Renal cortical epithelial cell (primary cell): ENCODE results near the gene ERBB4. TPM values are rescaled to one million over a fixed set of nuclear protein-coding genes. Genes with fewer than 3 reads are reported as not detected.
A peak's percentile ranks its signal among the peaks of the same experiment; 100 is the strongest.

ENCODE experiments used
- DNase-seq: peaks from one replicate; pipeline ENCODE4 v3.0.0-alpha.2; 2011; ENCODE audit warnings: low read depth
- total RNA-seq: library from RNA; depleted of rRNA; stranded (reverse); fragments of >200 nt; gene quantifications from 2 replicates; pipeline ENCODE4 v1.2.3, GENCODE V29; 2014

Gene ERBB4
- total RNA-seq, 1 donor from 2014 or later: 40.7 TPM

DNA sequence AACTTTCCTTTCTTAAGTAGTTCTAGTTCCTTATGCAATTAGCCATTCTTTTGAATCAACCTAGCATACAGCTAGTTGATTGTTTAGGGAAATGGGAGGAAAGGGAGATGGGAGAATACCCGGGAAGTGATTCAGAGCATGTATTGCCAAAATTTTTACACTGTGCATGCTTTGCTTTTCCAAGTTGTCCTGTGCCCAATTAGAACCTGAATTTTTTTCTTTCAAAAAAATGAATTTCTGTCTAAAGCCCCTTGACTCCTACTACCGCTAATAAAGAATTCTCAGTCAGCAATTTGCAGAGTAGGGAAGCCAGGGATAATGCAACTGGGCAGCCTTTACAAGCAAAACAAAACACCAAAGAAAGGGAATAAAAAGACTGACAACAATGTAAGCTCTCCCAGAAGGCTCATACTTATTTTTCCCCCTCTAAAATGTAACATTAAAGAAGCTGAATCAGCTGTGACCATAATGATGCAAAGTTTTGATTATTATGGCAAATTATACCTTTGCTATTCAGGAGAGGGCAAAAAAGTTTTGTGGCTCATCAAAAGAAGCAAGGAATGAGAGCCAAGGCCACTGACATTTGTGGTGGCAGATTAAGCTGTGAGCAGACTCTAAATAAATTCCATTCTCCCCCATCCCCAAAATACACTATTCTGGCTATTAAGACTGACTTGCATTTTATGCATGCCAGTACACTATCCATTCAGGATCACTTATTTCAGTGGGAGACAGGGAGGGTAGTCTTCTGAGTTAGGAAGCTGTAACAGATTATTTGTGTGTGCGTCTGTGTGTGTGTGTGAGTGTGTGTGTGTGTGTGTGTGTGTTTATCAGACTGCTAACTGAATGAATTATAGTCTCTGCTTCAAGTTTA, 174.3 kb downstream of the ERBB4 start:
- DNase-seq: peak; percentile 66

DNA sequence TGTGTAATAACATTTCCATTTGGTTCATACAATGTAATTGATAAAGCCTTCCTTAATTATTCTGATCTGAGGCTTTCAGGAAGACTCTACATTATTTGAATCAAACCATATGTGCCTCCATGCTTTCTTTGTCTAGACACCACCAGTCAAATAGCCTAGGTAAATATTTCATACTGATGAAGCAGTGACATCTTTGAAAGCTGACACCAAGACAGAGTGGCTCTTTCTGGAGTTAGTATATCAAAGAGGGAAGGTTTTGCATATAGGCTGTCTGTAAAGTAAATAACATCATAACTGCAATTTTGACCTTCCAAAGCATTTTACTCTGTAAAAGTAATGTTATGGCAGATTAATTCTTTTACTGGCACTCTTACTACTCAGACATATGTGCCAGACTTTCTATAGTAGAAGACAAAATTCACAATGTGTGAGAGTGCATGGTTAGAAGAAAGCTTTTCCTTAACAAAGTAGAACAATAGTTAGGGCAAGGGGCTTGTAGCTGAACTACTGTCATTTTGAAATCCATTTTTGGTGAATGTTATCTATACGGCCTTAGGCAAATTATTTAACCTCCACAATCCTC, 177.3 kb downstream of the ERBB4 start:
- DNase-seq: no peak

DNA sequence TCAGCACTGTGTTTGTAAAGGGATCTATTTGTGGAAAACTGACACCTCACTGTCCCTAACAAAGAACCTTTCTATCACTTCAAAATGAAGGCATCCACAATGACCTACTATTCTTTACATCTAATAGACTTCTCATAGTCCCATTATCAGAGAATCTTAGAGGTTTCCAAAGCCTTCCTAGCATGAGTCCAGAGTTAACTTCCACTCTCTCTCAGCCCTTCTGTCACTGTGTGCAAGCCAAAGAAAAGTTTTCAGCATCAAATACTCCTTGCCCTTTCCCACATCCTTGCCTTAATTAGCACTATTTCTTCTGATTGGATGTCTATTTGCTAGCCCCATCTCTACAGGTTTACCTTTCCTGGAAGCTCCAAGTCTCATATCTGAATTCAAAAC, 178.5 kb downstream of the ERBB4 start:
- no peak for DNase-seq

DNA sequence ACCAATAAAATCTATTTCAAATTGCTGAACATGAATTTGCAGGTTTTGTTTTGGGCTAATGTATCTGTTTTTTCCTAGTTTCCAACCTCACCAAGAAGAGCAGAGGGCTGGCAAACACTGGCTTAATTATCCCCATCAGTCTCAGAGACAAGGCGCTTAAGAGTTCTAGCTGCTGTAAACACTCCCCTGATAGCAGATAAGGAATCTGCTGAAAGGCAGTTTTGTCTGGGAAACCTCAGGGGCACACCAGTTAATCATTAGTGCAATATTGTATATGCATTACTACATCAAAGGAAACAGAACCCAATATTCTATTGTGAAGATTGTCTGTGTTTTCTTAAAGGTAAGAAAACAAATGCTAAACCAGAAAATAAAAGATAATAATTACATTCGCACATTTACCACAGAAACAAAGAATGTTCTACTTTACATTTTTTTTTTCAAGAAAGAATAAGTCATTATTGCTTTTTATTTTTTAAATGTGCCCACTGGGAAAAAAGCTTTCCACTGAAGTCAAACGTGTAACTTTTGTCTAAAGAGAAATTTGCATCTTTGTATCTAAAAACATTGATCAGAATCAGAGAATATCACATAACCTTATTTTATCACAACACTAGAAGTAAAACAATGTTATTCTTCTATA, 179.1 kb downstream of the ERBB4 start:
- no peak for DNase-seq

DNA sequence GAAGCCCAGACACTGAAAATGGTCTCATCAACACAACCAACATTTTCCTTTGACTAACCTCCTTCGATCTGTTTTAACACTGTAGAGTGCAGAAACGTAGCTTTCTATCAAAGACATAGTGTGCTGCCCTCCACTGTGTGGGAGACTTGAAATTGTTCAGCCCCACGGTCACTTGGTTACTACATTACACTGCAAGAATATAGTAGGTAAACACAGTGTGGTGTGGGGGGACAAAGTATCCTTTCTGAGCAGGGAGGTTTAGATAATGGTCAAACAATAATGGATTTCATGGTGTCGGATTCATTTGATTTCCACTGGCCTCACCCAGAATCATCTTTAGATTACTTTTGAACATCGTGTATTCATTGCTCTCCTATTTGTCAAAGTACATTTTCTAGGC, 181.0 kb downstream of the ERBB4 start:
- no peak for DNase-seq

DNA sequence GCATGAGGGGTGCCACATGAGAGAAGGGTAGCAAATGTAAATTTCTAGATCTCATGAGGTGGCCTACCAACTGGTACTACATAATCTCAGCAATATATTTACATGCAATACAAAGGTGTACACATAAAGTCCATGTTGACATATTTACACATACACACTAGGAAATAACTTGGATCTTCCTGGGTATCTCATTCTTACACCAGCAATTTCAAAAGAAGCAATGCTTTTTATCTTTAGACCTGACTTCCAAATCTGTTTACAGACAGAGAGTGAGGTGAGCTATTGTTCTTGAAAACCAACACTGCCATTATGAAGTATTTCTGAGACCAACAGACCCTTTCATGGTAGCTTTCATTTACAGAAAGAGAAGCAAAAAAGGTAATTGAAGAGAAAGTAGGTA, 184.2 kb downstream of the ERBB4 start:
- DNase-seq: no peak

DNA sequence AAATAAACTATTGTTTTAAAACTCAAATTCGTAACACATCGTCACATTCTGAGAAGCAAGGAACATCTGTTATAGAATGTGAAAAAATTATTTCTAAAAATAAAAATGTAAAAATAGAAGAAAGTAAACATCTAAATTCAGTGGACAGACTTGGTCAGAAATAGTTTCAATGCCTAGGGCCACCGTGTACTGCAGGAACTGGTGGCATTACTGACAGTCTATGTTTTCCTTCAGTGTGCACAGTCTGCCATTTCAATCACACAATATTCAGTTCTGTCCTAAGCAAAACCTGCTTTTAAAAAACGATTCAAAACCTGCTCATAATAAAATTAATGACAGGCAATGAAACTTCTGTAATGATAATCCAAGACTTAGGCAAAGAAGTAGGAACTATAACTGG, 190.1 kb downstream of the ERBB4 start:
- no peak for DNase-seq

DNA sequence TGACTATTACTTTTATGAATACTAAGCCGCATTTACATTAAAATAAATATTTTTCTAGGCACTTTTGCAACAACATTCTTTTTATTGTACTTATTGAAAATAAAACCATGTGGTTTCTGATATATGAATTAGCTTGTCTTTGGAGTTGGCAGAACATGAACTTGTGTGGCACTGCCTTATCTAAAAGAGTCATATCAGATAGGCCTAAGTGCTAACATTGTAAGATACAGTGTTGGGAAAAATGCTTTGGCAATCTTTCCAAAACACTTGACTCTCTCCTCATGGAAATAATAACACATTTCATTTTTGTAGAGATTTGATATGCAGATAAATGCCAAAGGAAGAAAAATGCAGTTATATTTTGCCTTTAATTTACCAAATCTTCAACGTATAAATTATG, 191.7 kb downstream of the ERBB4 start:
- no peak for DNase-seq

DNA sequence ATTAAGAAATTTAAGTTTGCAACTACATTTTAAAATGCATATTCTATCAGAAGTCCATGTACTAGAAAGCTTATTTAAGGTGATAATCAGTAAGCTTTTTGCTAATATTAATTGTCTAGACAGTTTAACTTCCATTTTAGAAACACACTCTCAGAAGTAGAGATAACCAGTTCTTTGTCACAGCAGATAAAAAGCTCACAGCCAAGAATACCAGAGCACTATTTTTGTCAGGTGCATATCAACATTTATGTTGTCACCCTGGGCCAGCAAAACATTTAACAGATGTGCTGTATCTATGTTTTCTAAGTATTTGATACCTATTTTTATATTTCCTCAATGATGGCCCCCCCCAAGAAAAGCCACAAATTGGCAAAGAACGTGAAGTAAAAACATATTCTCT, 192.6 kb downstream of the ERBB4 start:
- no peak for DNase-seq

DNA sequence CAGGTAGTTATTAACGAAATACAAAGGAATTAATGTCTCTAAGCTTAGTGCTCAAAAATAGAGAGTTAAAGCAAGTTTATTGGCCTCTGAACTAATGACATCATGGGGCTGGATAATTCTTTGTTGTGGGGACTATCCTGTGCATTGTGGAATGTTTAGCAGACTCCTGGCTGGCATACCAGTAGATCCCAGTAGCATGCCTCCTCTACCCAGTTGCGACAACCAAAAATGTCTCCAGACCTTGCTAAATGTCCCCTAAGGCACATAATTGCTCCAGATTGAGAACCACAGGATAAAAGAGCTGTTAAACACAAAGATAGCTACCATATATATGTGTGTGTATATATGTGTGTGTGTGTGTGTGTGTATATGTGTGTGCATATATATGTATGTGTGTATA, 194.5 kb downstream of the ERBB4 start:
- DNase-seq: no peak

DNA sequence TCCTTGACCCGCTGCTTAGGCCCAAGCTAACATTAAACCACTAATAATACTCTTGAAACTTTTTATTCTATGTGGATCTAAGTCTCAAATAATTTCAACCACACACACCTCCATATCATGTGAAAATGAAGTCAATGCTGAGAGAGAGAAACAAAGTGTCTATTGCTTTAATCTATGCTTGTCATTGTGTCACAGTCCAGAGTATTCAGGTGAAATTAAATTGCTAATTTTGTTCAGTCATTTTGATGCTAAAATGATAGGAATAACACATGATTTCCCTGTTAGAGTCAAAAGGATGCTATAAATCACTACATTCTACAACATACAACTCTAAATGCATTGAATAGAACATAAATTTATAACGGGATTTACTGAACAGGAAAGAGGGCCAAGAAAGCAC, 195.4 kb downstream of the ERBB4 start:
- no peak for DNase-seq

DNA sequence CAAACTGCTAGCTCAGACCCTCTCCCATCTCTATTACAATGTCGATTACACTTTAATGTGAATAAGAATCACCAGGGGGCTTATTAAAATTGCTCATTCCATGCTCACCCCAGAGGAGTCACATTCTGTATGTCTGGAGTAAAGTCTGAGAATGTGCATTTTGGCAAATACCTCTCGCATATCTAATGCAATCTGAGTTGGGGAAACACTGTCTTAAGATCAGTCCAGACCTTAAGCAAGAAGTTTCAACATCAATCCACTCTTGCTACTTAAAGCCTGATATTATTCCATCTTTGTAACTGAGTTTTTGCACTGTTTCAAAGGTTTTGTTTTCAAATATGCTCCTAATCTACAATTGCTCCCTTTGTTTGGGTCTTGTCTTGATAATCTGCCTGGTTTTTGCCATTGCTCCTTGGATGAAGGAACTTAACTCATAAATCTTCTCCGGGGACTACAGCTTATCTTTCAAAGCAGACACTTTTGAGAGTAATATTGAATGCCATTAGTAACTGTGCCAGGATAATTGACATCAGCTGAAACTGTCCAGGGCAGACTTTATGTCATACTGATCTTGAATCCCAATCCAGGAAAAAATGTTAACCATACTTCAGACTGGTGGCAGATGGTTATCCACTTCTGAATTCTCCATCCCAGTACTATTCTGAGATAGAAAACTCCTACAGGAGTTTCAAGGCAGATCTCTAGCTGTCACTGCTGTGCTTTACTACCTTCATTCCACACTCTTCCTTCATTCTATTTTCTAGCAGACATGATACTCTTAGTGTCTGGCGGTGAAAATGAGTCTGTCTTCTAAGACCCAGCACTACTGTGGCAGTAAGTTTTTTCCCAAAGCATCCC, 200.9 kb downstream of the ERBB4 start:
- no peak for DNase-seq

DNA sequence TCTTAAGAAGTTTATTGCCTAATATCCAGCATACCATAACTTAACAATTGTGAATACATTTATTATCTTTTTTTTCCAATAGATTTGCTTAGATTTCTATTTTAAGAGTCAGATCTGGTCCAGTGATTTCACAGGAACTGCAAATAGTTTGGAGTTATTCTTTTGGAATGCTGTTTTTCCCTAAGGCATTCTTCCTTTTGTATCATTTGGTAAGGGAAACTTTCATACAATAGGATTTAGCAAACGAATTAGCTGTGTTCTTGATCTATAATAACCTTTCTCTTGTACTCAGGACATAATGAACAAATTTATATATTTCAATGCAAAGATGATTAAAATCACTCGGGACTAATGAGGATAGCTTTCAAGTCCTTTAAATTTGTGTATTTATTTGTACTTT, 201.6 kb downstream of the ERBB4 start:
- peak; percentile 64 for DNase-seq

DNA sequence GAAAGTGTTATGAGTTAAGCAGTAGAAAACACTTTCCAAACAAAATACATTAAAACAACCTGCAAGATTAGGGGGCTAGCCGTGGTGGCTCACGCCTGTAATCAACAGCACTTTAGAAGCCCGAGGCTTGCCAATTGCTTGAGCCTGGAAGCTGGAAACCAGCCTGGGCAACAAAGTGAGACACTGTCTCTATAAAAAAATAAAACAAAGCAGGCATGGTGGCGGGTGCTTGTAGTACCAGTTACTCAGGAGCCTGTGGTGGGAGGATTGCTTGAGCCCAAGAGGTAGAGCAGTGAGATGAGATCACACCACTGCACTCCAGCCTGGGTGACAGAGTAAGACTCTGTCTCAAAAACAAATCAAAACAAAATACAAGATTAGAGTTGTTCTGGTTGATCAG, 208.3 kb downstream of the ERBB4 start:
- DNase-seq: peak; percentile 64

DNA sequence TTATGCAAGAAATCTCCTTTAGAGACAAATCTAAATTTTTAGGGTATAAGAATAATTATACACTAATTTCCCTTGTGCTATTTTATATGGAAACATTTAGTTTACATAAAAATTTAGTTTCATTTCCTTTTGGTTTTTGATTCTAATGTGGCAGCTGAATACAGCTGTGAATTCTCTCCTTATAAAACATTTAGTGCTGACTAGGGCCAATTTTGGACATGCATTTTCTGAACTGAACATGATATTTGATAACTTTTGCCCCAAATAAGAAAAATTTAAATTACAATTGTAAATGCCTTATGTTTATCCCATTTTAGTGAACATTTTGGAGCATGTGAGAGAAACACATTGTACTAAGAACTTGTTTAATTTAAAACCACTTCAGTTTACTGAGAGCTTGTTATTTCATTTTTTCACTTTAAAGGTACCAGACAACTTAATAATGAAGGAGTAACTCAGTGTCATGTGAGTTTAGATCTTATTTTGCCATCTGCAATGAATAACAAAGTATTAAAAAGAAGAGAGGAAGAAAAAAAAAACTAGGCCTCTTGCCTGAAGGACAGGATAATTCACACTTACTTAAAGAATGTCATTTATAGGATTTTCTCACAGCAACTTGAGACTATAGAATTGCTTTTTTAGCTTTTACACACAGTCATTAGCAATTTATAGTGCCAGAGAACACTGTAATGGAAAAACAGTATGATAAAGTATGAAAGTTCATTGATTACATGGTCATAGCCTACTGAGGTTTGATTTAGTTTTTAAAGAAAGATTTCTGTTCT, 209.7 kb downstream of the ERBB4 start:
- DNase-seq: no peak

DNA sequence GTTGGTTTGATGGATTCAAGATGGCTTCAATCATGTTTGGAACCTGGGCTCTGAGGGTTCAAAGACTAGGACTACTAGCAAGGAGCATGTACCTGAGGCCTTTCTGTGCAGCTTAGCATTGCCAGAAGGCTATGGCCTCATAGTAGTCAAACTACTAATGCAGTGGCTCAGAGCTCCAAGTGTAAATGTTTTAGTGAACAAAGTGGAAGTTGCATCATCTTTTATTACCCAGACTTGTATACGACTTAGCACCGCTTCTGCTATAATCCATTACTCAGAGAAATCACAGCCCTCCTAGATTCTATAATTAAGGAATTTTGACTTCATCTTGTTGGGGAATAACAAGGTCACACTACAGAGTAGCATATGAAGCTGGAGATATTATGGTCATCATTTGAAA, 210.5 kb downstream of the ERBB4 start:
- DNase-seq: peak; percentile 83

DNA sequence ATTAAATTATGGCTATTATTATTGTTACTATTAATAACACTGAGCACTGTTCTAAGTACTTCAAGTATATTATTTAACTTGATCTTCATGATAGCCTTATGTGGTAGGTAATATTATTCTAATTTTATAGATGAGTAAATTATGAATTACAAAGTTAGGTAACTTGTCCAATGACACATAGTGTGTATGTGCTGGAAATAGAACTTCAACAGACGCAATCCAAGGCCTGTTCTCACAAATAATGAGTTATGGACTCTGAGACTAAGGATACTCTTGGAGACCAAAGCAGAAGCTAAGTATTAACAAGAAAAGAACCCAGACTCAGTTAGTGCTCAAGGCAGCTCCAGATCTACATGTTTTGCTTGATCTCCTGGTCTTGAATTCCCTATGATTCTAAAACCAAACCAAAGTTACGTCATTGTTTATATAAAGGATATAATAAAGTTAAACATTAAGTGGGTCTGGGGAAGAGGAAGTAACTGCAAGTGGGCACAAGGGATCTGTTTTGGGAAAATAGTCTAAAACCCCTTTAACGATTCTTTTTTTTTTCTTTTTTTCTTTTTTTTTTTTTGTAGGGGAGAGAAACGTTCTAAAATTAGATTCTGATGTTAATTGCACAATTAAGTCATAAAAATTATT, 211.3 kb downstream of the ERBB4 start:
- DNase-seq: peak; percentile 89

DNA sequence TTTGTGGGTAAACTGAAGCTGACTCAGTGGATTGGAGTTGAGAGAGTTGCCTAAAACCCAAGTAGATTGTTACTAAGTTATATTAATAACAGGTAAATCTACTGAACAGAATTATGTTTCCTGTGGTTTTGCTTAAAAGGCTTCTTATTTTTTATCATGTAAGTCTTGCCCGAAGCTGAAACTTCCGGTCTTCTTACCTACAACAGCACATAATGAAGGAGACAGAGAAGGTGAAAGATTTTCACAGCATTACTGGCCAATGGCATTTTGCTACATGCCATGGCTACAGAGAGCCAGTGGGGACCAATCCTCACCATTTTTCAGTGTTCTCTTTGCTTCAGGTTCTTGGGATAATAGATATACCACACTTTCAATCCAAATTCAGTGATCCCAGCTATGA, 220.0 kb downstream of the ERBB4 start:
- DNase-seq: no peak

DNA sequence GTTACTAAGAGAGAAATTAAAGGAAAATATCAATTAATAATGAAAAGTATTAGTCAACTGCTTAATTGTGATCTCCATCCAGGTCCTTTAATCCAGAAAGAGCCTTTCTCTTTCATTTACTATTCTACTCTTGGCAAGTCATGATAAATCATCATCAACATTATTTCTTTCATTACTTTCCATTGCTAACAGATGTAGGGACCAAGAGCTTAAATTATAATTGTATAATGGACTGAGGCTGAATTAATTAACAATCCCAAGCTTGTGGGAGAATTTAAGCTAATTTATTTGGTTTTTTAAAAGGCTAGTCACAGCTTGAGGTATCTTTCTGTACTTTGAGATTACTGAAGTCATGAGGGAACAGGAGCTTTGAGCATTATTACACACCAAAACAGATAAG, 223.9 kb downstream of the ERBB4 start:
- no peak for DNase-seq

DNA sequence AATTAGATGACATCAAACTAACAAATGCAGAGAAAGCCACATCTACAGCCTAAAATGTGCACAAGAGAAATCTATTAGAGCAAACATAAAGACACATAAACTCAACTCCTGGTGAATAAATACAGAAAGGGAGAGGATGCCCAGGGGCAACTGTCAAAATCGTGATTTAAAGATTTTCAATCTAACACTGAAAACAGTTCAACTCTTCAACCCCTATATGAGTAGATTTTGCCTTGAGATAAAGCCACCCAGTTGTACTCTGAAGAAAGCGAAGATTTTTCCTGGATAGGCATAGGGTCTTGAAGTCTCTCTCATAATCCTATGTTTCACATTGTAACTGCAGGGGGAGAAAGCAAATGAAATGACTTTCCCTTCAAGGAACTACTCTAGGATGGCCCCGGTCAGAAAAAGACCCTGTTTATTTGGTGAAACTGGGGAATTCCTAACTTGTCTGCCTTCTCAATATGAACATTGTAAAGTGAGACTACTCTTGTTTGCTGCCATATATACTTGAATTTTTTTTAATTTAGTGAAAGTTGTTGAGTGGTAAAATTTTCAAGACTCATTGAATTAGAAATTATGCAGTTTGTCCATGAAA, 226.7 kb downstream of the ERBB4 start:
- DNase-seq: no peak
